ENCODE data around the gene SORBS2.

Gene SORBS2

GRCh38 chr4:185548587-185548986 is 263.4 kb downstream of the SORBS2 start:
- no peak for TF ChIP-seq CTCF (conservative IDR thresholded peaks at IDR 0.05)
- no peak overlapping the region for H3K27ac ChIP-seq

DNA sequence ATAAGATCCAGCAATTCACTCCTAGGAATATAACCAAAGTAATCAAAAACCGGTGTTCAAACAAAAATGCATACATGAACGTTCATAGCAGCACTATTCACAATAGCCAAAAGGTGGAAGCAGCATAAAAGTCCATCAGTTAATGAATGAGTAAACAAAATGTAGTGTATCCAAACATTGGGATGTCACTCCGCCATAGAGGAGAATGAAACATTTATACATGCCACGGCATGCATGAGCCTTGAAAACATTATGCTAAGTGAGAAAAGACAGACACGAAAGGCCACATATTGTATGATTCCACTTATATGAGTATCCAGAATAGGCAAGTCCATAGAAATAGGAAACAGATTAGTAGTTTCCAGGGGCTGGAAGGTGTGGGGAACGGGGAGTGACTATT is 265.7 kb downstream of the SORBS2 start:
- no peak overlapping the region for H3K27ac ChIP-seq
- TF ChIP-seq CTCF (conservative IDR thresholded peaks at IDR 0.05) = no peak

- no peak for TF ChIP-seq CTCF (conservative IDR thresholded peaks at IDR 0.05)
- H3K27ac ChIP-seq = no peak overlapping the region
Measured at GRCh38 chr4:185542626-185543315, 269.2 kb downstream of the SORBS2 start.

GRCh38 chr4:185541251-185541727 is 270.7 kb downstream of the SORBS2 start:
- no peak for TF ChIP-seq CTCF (conservative IDR thresholded peaks at IDR 0.05)
- H3K27ac ChIP-seq = peak overlapping the region; percentile 44

- H3K27ac ChIP-seq = peak overlapping the region; percentile 44
- no peak for TF ChIP-seq CTCF (conservative IDR thresholded peaks at IDR 0.05)
Measured at GRCh38 chr4:185540487-185541120, 271.4 kb downstream of the SORBS2 start.

- TF ChIP-seq CTCF (conservative IDR thresholded peaks at IDR 0.05) = no peak
- H3K27ac ChIP-seq = no peak overlapping the region
Measured at GRCh38 chr4:185540040-185540439, 272.0 kb downstream of the SORBS2 start.

GRCh38 chr4:185538806-185539205 is 273.2 kb downstream of the SORBS2 start:
- H3K27ac ChIP-seq = no peak overlapping the region
- TF ChIP-seq CTCF (conservative IDR thresholded peaks at IDR 0.05) = no peak

Data from VCaP (cell line).